ENCODE results near the gene AADACL2.

DNA sequence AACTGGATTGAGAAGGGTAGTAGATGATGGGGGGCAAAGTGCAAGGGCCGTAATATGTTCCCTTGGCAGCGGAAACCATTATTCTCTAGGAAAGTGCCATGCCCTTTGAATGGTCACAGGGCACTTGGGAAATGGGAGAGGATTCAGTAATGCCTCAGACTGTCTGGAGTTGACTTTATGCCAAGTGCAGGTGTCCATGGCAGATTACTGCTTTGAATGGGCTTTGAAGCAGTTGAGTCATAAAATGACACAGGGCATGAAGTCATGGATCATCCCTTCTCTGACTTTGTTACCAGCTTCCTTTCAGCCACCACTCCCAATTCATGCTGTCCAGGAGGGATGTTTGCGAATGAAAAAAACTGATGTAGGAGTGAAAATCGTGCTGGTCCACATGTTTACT, 20.1 kb downstream of the AADACL2 start:
- TF ChIP-seq CTCF (IDR thresholded peaks at IDR 0.05; ENCODE audit: insufficient read depth, low read length) (no peak), POLR2AphosphoS5 (IDR thresholded peaks at IDR 0.05; ENCODE audit: low read depth) (no peak), SPI1 (IDR thresholded peaks at IDR 0.05; ENCODE audit: borderline replicate concordance, low read depth) (no peak), GABPA (IDR thresholded peaks at IDR 0.05; ENCODE audit: low read depth) (no peak)
- TF ChIP-seq, protein P1, sequence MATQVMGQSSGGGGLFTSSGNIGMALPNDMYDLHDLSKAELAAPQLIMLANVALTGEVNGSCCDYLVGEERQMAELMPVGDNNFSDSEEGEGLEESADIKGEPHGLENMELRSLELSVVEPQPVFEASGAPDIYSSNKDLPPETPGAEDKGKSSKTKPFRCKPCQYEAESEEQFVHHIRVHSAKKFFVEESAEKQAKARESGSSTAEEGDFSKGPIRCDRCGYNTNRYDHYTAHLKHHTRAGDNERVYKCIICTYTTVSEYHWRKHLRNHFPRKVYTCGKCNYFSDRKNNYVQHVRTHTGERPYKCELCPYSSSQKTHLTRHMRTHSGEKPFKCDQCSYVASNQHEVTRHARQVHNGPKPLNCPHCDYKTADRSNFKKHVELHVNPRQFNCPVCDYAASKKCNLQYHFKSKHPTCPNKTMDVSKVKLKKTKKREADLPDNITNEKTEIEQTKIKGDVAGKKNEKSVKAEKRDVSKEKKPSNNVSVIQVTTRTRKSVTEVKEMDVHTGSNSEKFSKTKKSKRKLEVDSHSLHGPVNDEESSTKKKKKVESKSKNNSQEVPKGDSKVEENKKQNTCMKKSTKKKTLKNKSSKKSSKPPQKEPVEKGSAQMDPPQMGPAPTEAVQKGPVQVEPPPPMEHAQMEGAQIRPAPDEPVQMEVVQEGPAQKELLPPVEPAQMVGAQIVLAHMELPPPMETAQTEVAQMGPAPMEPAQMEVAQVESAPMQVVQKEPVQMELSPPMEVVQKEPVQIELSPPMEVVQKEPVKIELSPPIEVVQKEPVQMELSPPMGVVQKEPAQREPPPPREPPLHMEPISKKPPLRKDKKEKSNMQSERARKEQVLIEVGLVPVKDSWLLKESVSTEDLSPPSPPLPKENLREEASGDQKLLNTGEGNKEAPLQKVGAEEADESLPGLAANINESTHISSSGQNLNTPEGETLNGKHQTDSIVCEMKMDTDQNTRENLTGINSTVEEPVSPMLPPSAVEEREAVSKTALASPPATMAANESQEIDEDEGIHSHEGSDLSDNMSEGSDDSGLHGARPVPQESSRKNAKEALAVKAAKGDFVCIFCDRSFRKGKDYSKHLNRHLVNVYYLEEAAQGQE (IDR thresholded peaks at IDR 0.05; ENCODE audit: insufficient replicate concordance, low read depth) = no peak
